GM18505 (cell line): Measurements from ENCODE around the gene PRKG1.

Experiments
- ATAC-seq: cut with Tn5 transposase; IDR thresholded peaks from one replicate; pipeline ENCODE4 v1.9.1; 2021; ENCODE audit not compliant: unreplicated experiment
- POLR2A ChIP-seq: IDR thresholded peaks from 4 replicates; pipeline ENCODE4 v1.6.1; 2011; ENCODE audit warnings: borderline replicate concordance; ENCODE audit not compliant: insufficient read depth, insufficient read length; ENCODE audit errors: extremely low read depth

PRKG1 gene

DNA sequence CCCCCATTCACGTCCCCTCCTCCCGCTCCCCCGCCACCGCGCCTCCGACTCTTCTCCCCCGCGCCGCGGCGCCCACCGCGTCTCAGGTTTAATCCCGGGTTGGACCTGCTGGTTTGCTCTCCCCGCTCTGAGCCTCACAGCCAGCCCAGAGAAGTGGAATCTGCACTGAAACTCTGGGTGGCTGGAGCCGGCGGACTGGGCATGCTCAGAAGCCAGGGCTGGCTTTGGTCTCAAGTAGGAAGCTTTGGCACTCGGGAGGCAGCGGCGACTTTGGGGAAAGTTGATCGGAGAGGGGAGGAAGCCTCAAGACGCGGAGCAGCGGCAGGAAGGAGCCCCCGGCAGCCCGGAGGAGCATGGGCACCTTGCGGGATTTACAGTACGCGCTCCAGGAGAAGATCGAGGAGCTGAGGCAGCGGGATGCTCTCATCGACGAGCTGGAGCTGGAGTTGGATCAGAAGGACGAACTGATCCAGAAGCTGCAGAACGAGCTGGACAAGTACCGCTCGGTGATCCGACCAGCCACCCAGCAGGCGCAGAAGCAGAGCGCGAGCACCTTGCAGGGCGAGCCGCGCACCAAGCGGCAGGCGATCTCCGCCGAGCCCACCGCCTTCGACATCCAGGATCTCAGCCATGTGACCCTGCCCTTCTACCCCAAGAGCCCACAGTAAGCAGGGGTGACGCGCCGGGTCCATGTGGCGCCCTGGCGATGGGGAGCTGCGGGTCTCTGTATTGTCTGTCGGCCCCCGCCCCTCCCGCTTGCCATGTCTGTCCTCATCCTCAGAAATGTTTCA is at the start of gene PRKG1:
Gene PRKG1 (plus strand): TSS at position 250 of the 791 bp plus-strand sequence.
- ATAC-seq = peak; percentile 44
- no peak for TF ChIP-seq POLR2A

DNA sequence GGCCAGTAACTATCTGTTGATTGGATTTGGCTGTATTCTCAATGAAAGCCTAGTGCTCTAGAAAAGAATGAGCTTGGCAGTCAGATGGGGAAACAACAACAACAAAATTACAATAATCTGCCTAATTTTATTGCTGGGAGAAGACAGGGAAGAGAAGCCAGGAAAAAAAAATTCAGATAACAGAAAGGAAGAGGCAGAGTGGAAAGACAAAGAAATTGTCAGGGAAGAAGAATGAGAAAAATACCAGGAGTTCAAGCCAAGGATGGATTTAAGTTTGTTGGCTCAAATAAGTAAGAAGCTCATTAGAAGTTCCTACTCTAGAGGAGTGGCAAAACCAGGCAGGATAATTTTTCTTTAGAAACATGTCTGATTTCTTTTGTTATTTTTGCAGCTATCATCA is 45.9 kb upstream of the PRKG1 start:
- no peak for ATAC-seq
- no peak for TF ChIP-seq POLR2A

DNA sequence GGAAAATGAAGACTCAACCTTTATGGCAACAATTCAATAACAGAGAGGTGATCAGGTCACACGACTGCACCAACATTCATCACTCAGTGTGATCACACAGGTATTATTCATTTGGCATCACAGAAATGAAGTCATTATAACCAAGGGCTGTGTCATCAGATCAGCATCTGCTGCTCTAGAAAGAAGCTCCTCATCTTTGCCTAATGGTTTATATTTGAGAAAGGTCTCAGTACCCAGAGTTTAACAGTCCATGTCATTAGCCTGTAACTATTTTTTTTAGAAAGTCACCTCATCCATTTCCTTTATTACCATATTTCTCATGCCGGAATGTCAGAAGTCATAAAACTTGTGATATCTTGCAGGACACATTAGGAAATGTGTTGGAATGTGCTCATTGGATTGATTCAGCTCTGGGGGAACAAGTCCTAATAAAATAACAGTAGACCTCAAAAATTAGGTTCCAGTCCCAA is 45.1 kb upstream of the PRKG1 start:
- no peak for TF ChIP-seq POLR2A
- no peak for ATAC-seq

DNA sequence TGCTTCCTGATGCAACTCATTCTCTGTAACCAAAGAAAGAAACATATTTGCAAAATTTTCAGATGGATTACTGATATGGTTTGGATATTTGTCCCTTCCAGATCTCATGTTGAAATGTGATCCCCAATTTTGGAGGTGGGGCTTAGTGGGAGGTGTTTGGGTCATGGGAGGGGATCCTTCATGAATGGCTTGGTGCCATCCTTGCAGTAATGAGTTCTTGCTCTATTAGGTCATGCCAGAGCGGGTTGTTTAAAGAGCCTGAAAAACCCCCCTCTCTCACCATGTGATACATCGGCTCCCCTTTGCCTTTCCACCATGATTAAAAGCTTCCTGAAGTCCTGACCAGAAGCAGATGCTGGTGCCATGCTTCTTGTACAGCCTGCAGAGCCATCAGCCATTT is 43.8 kb upstream of the PRKG1 start:
- TF ChIP-seq POLR2A = no peak
- ATAC-seq = no peak

DNA sequence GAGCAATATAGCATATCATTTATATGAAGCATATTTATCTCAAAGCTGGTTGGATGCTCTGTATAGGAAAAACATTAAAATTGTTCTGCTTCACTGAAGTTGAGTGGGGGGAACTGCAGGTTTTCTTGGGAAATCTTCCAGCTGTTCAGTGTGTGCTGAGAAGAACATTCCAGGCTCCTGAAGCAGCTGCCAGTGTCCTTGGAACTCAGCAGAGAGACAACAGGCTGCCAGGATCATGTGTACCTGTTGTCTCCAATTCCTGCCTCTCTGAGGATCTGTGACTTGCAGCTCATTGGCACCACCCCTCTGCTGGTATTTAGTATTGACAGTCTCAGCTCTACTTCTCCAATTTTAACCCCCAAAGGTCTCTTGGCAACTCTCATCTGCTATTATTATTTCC is 42.3 kb upstream of the PRKG1 start:
- TF ChIP-seq POLR2A = no peak
- no peak for ATAC-seq

DNA sequence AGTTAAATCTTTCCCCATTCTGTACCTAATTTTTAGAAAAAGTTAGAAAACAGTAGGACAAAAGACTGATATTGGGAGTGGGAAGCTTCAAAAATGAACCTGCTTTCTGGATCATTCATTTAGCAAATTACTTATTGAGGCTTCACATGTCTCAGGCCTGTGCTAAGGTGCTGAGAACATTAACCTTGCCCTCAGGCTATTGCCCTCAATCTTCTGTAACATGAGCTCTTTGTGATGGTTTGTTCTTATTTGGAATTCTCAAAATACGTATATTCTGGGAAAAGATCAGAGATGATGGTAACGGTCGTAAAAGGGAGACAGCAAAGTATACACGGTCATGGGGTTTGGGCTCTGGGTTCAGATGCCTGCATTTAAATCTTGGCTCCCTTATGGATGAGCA is 39.5 kb upstream of the PRKG1 start:
- no peak for ATAC-seq
- TF ChIP-seq POLR2A = no peak

DNA sequence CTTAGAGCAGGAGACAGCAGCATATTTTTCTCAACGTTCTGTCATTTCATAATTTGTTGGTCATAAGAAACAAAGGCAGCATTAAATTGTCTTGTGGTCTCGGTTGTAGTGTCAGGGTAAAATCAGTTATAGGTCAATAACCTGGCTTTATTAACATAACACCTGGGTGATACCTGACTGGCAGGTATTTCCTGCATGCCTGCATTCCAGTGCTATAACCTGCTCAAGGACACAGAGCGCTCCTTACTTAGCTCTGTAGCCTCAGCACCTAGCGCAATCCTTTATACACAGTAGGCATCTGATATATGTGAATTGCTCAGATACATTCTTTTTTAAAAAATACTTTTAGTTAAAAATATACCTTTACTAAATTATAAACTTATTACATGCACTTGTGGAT is 38.9 kb upstream of the PRKG1 start:
- ATAC-seq = no peak
- no peak for TF ChIP-seq POLR2A

DNA sequence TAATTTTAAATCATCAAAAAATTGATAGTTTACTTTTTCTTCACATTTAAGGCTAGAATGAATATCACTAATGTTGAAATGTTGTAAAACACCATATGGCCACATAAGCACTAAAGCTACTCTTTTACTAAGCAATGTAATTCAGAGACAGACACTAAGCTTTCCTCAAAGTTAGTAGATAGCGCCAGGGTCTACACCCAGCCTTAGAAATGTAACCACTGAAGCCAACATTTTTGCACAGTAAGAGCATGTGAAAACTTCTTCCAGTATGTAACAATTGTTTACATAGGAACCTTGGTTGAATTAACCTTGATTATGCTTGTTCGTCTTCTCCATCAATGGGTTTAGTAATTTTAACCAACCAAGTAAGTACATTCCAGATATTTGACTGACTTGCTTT is 28.4 kb upstream of the PRKG1 start:
- ATAC-seq = no peak
- TF ChIP-seq POLR2A = no peak

DNA sequence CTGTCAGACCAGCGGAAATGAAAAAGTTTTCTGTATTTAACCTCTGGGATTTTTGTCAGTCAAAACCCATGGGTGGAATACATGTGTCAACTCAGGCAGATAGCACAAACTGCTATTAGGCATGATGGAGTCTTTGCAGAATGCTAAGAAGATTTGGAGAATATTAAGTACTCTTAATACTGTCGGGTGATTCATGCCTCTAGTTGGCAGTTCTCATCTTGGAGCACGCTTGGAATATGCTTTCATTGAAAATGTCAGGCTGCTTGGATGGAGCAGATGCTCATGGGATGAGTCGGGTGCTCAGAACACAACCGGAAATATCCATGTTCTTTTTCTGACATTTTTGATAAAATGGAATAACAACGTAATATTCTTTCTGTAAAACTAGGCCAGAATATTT is 27.6 kb upstream of the PRKG1 start:
- ATAC-seq = no peak
- no peak for TF ChIP-seq POLR2A

DNA sequence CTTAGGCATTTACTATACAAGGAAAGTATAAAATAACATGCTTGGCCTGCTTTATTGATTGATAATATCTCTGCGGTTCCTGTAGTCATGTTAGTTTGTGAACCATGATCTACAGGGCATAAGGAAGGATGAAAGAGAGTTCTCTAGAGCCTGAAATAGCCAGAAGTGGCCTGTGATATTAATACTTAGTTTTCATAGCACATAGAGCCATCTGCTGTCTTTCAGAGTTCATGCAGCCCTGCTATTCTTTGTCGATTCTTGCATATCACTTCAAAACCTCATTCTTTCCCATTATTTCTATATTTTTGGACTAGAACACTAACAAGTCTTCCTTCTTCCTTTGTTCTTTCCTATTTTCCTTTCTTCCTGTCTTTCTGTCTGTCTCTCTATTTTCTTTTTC is 26.4 kb upstream of the PRKG1 start:
- ATAC-seq = no peak
- no peak for TF ChIP-seq POLR2A

DNA sequence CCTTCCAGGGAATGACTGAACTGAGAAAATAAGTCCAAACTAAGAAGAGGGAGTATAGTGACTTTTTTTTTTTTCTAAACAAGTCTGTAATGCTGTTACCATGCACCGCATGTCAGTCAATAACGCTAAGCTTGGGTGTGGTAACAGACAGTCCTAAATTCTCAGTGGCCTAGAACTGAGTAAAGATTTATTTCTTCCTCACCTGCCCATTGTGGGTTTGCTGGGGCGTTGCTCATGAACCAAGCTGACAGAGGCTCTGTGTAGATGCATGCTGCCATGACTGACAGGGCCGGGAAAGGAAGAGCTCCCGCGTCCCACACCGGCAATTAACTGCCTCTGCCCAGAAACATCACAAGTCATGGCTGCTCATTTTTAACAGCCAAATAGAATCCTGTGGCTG is 25.5 kb upstream of the PRKG1 start:
- ATAC-seq = no peak
- TF ChIP-seq POLR2A = no peak

DNA sequence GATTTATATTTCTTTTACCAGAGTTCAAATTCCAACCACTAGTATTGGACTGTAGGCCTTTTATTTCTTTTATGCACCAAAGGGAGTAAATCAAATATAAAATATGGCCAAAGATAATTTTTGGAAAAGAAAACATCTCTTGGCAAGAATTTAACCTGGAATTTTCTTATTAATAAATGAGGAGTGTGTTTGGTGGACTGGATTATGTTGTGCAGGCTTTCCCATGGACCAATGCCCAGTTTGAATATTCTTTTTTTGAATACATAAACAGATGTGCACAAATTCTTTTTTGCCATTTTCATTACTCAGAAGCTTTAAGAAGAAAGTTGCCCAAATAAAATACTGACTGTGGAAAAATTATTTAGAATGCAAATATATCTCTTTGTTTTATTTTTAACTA is 22.1 kb upstream of the PRKG1 start:
- no peak for ATAC-seq
- no peak for TF ChIP-seq POLR2A

DNA sequence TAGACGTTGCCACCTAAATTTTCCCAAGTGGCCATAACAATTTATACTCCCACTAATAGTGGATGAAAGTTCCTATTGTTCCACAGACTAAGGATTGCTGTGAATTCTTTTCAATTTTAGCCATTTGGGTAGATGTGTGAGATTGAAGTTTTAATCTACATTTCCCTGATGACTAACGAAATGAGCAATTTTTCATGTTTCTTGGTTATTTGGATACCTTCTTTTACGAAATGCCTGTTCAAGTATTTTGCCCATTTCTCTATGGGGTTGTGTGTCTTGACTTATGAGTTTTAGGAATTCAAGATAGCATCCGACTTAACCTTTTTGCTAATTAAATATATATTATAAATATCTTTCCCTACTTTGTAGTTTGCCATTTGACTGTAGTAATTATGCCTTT is 16.4 kb upstream of the PRKG1 start:
- TF ChIP-seq POLR2A = no peak
- ATAC-seq = no peak

DNA sequence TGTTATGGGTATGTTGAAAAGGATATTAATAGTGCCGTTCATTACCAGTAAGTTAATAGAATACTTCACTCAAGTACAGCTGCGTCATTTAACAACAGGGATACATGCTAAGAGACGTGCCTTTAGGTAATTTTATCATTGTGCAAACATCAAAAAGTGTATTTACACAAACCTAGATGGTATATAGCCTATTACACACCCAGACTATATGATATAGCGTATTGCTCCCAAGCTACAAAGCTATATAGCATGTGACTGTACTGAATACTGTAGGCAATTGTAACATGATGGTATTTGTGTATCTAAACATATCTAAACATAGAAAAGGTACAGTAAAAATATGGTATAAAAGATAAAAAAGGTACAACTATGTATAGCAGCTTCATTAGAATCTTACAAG is 11.1 kb upstream of the PRKG1 start:
- no peak for ATAC-seq
- no peak for TF ChIP-seq POLR2A
